ENCODE data around the gene ALK.

DNA sequence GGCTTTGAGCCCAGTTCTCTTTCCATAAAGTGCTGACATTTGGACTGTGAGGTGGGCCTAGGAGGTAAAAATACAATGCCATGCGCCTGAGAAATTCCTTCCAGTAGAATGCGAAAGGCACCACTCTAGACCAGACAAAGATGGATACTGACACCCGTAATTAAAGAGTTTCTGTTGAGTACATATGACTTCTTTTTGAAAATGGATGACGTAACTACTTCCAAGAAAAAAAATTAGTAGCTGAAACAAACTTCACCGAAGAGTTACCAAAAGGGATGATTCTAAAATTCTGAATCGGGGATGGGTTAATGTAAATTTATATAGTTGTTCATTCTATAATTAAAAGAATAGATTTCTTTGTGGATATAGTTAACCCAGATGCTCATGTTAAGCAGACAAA lies 146.8 kb downstream of the ALK start:
- TF ChIP-seq SPI1 (IDR thresholded peaks at IDR 0.05; ENCODE audit: borderline replicate concordance, insufficient read depth, low read depth, low read length), result no peak
- TF ChIP-seq MEF2B (IDR thresholded peaks at IDR 0.05; ENCODE audit: partially characterized antibody, poor library complexity, severe bottlenecking), result no peak

All from GM12878 (cell line).